ENCODE measurements around the gene ERG28. TPM values are rescaled to one million over a fixed set of nuclear protein-coding genes. Genes with fewer than 3 reads are reported as not detected.

ERG28 gene
- total RNA-seq, 1 experiment from 2014 or later, result 18.4 TPM

DNA sequence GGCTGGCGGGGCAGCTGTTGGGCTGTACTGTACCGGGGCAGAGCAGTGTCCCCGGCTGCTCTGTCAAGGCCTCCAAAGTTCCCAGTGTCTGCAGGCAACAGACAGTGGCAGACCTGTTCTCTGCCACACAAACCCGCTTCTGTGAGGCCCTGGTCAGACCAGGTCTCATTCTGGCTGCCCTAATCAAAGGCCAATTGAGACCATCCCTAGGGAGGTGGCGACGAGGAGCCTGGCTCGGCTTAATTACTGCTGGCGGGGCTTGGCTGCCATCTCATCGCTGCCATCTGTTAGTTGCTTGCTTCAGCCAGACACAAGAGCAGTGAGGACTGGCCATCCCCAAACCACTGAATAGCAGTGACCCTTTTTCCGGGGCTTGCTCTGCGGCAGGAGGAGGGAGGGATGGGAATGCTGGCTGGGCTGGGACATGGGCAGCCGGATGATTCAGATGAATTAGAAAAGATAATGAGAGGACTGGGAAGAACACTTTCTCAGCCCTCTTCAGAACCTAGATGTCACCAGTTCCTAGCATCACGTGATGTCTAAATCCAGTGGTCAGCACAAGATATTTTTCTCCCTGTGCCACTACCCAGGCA lies 24.5 kb downstream of the ERG28 start:
- POLR2A ChIA-PET, result no interaction called here
- CTCF ChIA-PET, result interaction anchor here (1.1 kb wide), 1 partner anchor 18 kb away, joined by 3 read pairs; no protein-coding TSS in a partner anchor
- H3K9ac ChIP-seq (ENCODE audit: low read length), result no peak overlapping the region
- H3K27ac ChIP-seq (ENCODE audit: low read depth, low read length), result no peak overlapping the region
- H3K36me3 ChIP-seq (ENCODE audit: control insufficient read depth in 1 of 2, insufficient read depth in 2 of 2, low read length in 2 of 2), result no peaks in the 10 kb centered on the region
- peaks cover 13 to 16% of the 10 kb centered on the region in 2 experiments for H3K4me1 ChIP-seq (ENCODE audit: control insufficient read depth in 1 of 2, insufficient read depth in 2 of 2, low read length in 2 of 2)
- no peak overlapping the region for H2AFZ ChIP-seq (ENCODE audit: low read depth, low read length, poor library complexity, severe bottlenecking)
- intact Hi-C loops (cut with micrococcal nuclease), result no loop called here
- H3K27me3 ChIP-seq (ENCODE audit: insufficient read depth, low read length), result no peaks in the 10 kb centered on the region
- H3K4me3 ChIP-seq (replicated peaks in 1 of 2; ENCODE audit: low read depth in 1 of 2, low read length in 2 of 2), result no peak overlapping the region
- H3K9me3 ChIP-seq (ENCODE audit: control insufficient read depth in 1 of 2, insufficient read depth in 1 of 2, low read depth in 1 of 2, low read length in 2 of 2), result no peaks in the 10 kb centered on the region
- no peaks in the 10 kb centered on the region for H3K79me2 ChIP-seq (ENCODE audit: insufficient read depth, low read length)
- peaks cover 2% of the 10 kb centered on the region; the same call in 1 of the 2 replicates for H3K9me2 ChIP-seq (ENCODE audit: insufficient read depth)
- no TSS peak for BruUV-seq (replicated peaks)
- H4K20me1 ChIP-seq (ENCODE audit: insufficient read depth), result no peaks in the 10 kb centered on the region
- DNase-seq (ENCODE audit: low read depth, low spot score), result no peak
- RAD21 ChIA-PET (ENCODE audit: low non-redundant PET in 1 of 2, low total read pairs in 2 of 2, uncharacterized antibody in 2 of 2, unreplicated experiment in 2 of 2), result no interaction called here
- no peak overlapping the region for H3K4me2 ChIP-seq (ENCODE audit: low read length)
- ATAC-seq, result no peak
- TF ChIP-seq EZH2phosphoT487 (IDR thresholded peaks at IDR 0.05; ENCODE audit: borderline replicate concordance), result no peak

DNA sequence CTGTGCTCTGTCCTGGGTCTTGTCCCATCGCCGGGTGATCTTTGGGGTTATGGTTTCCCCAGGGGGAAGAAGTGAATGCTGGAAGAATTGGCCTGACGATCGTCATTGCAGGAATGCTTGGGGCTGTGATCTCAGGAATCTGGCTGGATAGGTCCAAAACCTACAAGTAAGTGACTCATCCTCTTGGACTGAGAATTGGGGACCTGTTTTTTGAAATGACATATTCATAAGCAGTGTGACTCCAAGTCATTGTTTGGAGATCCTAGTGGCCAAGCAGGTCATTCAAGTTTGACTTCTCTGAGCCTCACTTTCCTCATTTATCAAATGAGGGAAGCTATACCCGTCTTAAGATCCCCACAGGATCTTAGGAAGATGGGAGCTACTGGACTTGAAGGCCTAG lies 25.8 kb downstream of the ERG28 start:
- H3K9ac ChIP-seq (ENCODE audit: low read length), result no peak overlapping the region
- no peaks in the 10 kb centered on the region for H4K20me1 ChIP-seq (ENCODE audit: insufficient read depth)
- no peak overlapping the region for H2AFZ ChIP-seq (ENCODE audit: low read depth, low read length, poor library complexity, severe bottlenecking)
- ChIA-PET RAD21 (ENCODE audit: low non-redundant PET in 1 of 2, low total read pairs in 2 of 2, uncharacterized antibody in 2 of 2, unreplicated experiment in 2 of 2) (no interaction called here), CTCF (interaction anchor here (1.1 kb wide), 1 partner anchor 19 kb away, joined by 3 read pairs; no protein-coding TSS in a partner anchor), POLR2A (no interaction called here)
- peak; percentile 69 for ATAC-seq
- no peak overlapping the region for H3K27ac ChIP-seq (ENCODE audit: low read depth, low read length)
- no TSS peak for BruUV-seq (replicated peaks)
- peak; percentile 18 for DNase-seq (ENCODE audit: low read depth, low spot score)
- H3K4me2 ChIP-seq (ENCODE audit: low read length), result peak overlapping the region; percentile 48
- no peaks in the 10 kb centered on the region for H3K36me3 ChIP-seq (ENCODE audit: control insufficient read depth in 1 of 2, insufficient read depth in 2 of 2, low read length in 2 of 2)
- no peaks in the 10 kb centered on the region for H3K27me3 ChIP-seq (ENCODE audit: insufficient read depth, low read length)
- no peaks in the 10 kb centered on the region for H3K79me2 ChIP-seq (ENCODE audit: insufficient read depth, low read length)
- TF ChIP-seq TCF7L2 (IDR thresholded peaks at IDR 0.05; ENCODE audit: borderline replicate concordance, extremely low read depth, insufficient read depth, insufficient read length) (no peak), CBX3 (IDR thresholded peaks at IDR 0.05; ENCODE audit: low read depth) (no peak), FOSL1 (IDR thresholded peaks at IDR 0.05; ENCODE audit: low read depth) (peak; percentile 52; the same call in 1 of the 2 replicates), SP1 (IDR thresholded peaks at IDR 0.05; ENCODE audit: low read depth) (peak; percentile 50), JUND (IDR thresholded peaks at IDR 0.05) (peak; percentile 53)
- TF ChIP-seq, protein P1, sequence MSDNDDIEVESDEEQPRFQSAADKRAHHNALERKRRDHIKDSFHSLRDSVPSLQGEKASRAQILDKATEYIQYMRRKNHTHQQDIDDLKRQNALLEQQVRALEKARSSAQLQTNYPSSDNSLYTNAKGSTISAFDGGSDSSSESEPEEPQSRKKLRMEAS (IDR thresholded peaks at IDR 0.05), result no peak
- H3K9me3 ChIP-seq (ENCODE audit: control insufficient read depth in 1 of 2, insufficient read depth in 1 of 2, low read depth in 1 of 2, low read length in 2 of 2), result no peaks in the 10 kb centered on the region
- no peaks in the 10 kb centered on the region for H3K9me2 ChIP-seq (ENCODE audit: insufficient read depth)
- intact Hi-C loops (cut with micrococcal nuclease), result no loop called here
- H3K4me3 ChIP-seq (replicated peaks in 1 of 2; ENCODE audit: low read depth in 1 of 2, low read length in 2 of 2), result no peak overlapping the region
- peaks cover 13 to 16% of the 10 kb centered on the region in 2 experiments for H3K4me1 ChIP-seq (ENCODE audit: control insufficient read depth in 1 of 2, insufficient read depth in 2 of 2, low read length in 2 of 2)
